Central memory CD4-positive, alpha-beta T cell (primary cell): Measurements from ENCODE around the gene AIG1.
"Not testable (repeated sequence)": the region's sequence is repeated elsewhere in the genome, so short reads cannot be mapped to it uniquely, and the experiment has no call there.

Experiments
- DNase-seq: peaks from one replicate; pipeline ENCODE4 v3.0.0; 2022
- total RNA-seq, 3 experiments: gene quantifications; one replicate each; lab custom pipeline; 2026; lab: John Stamatoyannopoulos, UW

The AIG1 gene, protein sequence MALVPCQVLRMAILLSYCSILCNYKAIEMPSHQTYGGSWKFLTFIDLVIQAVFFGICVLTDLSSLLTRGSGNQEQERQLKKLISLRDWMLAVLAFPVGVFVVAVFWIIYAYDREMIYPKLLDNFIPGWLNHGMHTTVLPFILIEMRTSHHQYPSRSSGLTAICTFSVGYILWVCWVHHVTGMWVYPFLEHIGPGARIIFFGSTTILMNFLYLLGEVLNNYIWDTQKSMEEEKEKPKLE
- 3.8 to 8.1 (median 5.3) reads per million in 3 experiments for total RNA-seq

DNA sequence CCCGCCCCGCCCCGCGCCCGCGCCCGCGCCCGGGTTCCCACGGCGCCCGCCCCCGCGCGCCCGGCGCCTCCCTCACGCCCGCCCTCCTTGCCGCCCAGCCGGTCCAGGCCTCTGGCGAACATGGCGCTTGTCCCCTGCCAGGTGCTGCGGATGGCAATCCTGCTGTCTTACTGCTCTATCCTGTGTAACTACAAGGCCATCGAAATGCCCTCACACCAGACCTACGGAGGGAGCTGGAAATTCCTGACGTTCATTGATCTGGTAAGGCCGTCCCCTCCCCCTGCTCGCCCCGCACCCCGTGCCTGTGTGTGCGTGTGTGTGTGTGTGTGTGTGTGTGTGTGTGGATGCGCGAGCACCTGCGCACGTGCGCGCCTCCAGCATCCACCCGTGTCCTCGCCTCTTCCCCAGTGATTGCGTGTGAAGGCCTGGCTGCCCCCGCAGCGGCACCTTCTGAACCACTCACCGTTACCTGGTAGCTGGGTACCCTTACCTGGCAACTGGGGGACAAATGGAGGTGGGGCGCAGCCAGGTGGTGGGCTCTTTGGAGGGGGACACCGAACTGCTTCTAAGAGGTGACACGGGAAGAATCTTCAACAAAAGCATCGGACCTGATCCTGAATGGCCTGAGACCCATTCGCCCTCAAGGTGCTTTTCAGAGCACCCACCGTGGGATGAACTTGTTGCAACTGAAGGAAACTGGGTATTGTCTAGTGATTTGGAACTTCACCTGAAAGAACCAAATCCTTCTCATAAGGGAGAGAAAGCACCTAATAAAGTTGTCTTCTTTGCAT lies at the start of gene AIG1:
Gene AIG1 (plus strand): TSS at position 84 of the 791 bp plus-strand sequence. CDS start 37 bp downstream, at position 121.
- DNase-seq: peak; percentile 64

DNA sequence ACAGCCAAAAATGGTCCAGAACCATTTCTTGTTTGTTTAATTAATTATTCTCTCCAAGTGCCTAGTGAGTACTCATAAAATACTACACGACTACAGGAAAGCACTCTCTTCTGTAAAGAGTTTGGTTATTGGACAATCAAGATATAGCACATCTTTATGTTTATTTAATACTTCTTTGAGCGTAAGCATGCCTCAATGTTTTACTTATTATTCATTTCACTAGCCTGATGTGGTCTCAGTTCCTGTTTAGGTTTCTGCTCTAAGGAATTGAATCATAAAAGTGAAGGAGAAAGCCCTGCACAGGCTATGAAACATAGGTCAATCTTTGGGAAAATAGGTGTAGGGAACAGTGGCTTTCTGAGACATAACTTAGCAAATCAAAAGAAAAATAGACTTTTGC lies 45.9 kb upstream of the AIG1 start:
- DNase-seq: no peak

DNA sequence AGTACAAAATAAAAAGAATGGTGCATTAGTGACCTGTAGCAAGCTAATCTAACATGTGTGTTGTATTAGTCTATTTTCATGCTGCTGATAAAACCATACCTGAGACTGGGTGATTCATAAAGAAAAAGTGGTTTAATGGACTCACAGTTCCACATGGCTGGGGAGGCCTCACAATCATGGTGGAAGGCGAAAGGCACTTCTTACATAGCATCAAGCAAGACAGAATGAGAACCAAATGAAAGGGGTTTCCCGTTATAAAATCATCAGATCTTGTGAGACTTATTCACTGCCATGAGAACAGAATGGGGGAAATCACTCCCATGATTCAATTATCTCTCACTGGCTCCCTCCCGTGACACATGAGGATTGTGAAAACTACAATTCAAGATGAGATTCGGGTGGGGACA lies 45.4 kb upstream of the AIG1 start:
- no peak for DNase-seq

DNA sequence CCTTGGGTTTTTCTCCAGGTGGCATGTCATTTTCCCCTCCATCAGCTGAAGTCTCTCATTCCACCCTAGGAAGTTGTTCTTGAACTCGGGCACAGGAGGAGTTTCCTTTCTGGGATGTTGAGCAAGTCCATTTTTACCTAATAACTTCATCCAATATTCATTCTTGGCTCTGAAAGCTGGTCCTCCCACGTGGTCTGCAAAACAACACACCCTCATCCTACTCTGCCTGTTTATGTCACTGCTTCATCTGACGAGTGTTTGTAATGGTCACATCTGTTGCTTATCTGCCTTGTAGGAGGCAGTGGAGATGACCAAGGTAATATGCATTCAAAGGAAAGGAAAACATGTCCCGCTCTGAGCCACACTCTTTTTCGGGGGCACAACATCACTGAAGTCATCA lies 41.7 kb upstream of the AIG1 start:
- DNase-seq: no peak

DNA sequence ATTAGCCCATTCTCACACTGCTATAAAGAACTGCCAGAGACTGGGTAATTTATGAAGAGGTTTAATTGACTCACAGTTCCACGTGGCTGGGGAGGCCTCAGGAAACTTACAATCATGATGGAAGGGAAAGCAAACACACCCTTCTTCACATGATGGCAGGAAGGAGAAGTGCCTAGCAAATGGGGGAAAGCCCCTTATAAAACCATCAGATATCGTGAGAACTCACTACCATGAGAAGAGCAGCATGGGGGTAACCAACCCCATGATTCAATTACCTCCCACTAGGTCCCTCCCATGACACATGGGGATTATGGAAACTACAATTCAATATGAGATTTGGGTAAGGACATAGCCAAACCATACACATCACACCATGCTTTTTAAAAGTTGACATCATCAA lies 39.8 kb upstream of the AIG1 start:
- DNase-seq: not testable (repeated sequence)

DNA sequence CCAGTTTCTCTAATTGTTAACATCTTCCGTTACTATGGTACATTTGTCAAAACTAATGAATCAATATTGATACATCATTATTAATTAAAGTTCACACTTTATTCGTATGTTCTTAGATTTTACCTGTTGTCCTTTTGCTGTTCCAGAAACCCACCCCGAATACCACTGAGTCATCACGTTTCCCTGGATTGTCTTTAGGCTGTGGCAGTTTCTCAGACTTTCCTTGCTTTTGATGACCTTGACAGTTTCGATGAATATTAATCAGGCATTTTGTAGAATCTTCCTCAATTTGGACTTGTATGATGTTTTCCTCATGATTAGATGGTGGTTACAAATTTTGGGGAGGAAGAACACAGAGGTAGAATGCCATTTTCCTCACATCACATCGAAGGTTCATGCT lies 39.1 kb upstream of the AIG1 start:
- no peak for DNase-seq

DNA sequence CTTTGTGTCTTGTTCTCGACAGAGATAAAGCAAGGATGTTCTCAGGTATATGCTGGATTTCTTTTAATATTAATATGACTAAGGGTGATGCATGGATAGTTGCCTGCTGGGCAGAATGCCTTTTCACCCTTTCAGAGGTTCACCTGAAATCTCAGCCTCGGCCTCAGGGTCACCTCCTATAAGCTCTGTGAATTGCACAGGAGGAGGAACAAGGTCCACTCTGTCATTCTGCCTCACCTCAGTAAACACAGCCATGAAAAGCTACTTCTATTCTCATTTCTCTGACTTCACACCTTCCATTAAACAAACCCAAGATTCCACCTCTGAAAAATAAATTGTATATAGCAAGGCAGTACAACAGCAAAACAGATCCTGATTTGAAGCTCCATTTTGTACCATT lies 38.1 kb upstream of the AIG1 start:
- no peak for DNase-seq

DNA sequence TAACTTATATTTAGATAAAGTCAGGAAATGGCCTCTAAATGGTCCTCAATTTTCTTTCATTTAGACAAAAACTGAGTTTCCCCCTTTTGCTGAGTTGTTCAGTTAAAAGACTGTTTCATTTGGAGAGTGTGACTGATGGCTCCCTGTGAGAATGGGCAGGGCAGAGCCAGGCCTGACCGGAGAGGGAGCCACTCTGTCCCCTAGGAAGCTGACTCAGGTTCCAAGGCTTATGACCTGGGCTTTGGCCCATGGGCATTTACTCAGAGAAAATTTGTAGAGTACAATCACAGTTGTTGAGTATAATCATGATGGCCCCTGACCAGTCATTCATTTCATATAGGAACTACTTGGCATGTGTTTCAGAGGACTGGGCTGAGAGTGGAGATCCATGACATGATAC lies 37.0 kb upstream of the AIG1 start:
- DNase-seq: no peak

DNA sequence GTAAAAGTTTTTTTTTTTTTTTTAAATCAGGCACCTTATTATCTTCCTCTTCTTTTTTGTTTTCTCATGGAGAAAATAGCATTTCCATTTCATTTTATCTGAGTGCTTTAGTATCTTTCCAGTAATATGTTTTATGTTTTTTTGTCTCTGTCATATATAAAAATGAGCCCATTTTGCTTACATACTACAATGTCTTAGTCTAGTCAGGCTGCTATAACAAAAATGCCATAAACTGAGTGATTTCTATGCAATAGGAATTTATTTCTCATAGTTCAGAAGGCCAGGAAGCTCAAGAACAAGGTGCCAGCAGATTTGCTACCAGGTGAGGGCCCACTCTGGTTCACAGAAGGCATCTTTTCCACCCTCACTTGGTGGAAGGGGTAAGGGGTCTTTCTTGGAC lies 35.7 kb upstream of the AIG1 start:
- no peak for DNase-seq

DNA sequence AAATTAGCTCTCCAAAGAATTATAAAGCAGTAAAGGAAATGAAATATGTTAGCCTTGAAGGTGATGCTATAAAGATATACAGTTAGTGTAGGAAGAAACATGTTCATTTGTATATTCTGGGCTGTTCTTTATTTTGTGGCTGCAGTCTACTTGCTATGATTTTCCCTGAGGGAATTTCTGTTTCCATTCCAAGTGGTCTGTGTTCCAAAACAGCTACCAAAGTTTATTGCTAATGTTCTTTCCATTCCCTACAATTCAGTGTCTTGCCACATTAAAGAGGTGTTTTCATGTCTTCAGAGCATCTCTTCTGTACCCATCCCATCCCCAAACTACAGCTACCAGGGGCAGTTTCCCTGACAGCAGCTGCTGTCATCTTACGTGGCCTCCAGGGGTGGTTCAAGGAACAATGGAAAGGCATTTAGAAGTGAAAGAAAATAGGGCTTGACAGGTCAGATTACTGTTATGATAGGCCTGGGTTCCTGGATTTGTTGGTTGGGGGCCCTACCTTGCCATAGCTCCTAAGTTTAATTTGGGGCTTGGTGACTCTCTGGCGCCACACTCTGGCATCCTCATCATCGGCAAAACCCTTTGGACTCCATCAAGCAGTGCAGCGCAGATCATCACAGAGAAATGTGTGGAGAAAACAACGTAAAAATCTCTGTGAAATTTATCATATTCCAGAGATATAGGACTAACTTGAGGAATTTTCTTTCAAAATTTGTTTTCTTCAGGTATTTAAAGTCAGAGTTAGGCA lies 33.8 kb upstream of the AIG1 start:
- peak; percentile 23 for DNase-seq

DNA sequence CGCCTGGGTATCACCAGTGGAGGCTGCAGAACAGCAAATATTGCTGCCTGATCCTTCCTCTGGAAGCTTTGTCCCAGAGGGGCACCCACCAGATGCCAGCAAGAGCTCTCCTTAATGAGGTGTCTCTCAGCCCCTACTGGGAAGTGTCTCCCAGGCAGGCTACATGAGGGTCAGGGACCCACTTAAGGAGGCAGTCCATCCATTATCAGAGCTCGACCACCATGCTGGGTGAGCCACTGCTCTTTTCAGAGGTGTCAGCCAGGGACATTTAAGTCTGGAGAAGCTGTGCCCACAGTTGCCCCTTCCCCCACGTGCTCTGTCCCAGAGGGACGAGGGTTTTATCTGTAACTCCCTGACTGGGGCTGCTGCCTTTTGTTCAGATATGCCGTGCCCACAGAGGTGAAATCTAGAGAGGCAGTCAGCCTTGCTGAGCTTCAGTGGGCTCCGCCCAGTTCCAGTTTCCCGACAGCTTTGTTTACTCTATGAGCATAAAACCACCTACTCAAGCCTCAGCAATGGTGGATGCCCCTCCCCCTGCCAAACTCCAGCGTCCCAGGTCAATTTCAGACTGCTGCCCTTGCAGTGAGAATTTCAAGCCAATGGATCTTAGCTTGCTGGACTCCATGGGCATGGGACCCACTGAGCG lies 25.9 kb upstream of the AIG1 start:
- no peak for DNase-seq

DNA sequence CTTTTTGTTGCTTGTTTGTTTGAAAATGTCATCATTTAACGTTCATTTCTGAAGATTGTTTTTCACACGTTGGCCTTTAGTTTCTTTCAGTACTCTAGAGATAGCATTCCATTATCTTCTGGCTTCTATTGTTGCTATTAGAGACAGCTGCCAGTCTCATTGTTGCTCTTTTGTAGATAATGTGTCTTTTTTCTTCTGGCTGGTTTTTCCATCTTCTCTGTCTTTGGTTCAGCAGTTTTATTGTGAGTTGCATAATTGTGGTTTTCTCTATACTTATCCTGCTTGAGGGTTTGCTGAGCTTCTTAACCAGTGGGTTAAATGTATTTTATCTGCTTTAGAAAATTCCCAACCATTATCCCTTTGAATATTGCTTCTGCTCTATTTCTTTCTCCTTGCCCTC lies 23.2 kb upstream of the AIG1 start:
- no peak for DNase-seq

DNA sequence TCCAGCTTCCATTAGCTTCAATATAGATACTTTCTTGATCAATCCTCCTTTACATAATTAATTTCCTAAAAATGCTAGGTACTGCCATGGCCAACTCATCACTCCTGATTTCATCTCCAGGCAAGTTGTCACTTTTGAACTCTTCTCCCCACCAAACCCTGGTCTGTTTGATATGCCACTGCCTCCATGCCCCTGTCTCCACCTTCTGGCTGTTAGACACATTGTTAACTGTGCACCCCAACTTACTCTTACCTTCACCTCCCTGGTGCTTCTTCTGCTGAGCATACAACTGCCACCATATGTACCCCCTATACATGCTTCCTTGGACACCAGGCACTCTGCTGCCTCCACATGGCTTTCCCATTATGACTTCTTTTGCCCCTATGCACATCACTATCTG lies 21.9 kb upstream of the AIG1 start:
- DNase-seq: no peak

DNA sequence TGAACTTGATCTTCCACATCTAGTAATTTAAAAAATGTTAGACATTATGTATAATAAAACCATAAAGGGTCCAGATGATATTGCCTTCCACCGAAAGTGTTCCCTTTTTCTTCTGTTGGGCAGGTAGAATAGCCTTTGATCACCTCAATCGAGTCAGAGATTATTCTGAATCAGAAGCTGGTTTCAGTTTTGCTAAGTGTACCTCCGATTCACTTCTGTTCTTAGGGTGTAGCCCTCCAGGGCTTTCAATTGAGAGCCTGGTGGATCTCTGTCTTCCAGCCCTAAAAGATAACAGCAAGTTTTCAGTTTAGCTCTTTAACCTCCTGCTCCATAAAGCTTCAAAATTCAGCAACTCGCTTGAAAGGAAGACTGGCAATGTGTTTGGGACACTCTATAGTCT lies 21.1 kb upstream of the AIG1 start:
- no peak for DNase-seq

DNA sequence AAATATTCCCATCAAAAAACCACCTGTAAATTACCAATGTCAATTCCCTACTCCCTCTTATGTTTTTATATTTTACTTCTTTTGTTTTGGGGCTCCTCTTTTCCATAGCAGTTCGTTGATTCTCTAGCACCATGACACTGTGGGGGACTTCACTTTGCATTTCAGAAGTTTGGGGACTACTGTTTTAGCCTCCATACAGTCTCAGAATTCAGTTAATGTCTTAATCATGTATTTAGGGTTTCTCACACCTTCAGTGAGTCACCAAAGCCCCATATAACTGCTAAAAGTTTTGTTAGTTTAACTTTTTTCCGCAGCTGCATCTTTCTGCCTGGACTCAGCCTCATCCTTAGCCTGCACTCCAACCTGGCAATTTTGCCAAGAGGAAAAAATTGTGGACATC lies 20.7 kb upstream of the AIG1 start:
- DNase-seq: no peak

DNA sequence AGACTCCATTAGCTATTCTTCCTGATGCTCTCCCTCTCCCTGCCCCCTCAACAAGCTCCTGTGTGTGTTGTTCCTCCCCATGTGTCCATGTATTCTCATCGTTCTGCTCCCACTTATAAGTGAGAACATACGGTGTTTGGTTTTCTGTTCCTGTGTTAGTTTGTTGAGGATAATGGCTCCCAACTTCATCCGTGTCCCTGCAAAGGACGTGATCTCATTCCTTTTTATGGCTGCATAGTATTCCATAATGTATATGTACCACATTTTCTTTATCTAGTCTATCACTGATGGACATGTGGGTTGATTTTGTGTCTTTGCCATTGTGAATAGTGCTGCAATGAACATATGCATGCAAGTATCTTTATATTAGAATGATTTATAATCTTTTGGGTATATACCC lies 16.3 kb upstream of the AIG1 start:
- not testable (repeated sequence) for DNase-seq

DNA sequence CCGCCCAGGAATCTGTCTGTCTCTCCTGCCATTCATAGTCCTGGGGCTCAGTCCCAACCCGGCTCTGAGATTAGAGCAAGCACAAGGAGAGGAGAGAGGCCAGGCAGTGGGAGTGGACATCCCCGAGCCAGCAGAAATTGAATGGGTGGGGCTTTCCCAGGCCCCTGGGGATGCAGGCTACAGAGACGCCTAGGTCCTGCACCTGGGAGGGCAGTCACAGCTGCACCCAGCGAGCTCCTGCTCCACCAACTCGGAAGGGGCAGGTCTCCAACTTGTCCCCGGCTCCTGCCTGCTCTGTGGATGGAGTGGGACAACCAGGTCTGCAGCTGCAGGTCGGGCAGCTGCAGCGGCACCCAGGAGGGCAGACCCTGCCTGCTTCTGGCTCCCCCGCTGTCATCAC lies 11.1 kb upstream of the AIG1 start:
- no peak for DNase-seq

DNA sequence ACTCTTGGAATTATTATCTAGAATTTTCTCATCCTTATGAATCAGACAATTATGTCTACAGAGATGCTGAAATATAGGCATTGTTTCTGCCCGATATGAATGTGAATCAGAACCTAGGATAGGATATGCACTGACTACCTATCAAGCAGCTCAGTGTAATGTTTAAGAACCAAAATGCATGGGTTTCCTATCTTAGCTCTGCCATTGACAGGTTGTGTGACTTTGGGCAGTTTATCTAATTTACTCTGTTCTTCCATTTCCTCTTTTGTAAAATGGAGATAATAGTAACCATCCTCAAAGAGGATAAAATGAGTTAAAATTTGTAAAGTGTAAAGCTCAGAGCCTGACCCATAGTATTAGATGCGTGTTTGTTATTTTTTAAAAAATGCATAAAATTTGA lies 10.2 kb upstream of the AIG1 start:
- DNase-seq: no peak

DNA sequence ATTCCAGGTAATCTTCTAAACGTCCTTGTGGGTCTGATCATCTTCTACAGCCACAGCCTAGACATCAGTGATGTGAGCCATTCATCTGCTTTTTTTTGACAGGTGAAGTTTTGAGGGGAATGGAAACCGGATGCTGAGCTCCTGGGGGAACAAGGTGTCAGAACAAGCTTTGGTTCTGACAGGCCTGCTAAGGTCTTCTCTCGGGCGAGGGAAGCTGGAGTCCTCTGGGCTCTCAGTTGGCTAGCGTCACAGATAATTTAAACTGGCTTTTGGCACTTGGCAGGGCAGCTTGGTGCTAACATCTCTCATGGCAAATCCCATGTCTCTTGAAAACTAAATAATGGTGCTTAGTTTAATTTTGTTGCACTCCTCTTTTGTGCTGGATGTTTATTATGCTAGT lies 8.4 kb upstream of the AIG1 start:
- DNase-seq: no peak

DNA sequence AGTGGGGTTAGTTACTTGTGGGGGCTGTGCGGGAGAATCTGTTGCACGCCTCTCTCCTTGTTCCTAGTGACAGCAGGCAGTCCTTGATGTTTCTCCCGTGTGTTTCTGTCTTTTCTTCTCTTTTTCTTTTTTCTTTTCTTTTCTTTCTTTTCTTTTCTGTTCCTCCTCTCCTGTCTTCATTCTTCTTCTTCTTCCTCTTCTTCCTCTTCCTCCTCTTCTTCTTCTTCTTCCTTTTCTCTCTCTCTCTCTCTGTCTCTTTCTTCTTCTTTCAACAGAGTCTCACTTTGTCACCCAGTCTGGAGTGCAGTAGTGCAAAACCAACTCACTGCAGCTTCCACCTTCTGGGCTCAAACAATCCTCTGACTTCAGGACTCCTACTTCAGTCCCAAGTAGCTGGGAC lies 6.8 kb upstream of the AIG1 start:
- DNase-seq: no peak

DNA sequence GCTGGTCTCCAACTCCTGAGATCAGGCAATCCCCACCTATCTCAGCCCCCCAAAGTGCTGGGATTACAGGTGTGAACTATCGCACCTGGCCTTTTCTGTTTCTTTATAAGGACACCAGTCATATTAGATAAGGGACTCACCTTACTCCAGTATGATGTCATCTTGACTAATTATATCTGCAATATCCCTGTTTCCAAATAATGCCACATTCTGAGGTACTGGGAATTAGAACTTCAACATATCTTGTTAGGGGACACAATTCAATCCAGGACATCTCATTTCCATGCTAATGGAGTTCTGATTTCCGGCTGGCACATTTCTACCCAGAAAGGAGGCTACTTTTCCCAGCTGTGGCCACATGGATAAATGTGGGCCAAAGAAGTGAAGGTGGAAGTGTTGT lies 6.4 kb upstream of the AIG1 start:
- no peak for DNase-seq

DNA sequence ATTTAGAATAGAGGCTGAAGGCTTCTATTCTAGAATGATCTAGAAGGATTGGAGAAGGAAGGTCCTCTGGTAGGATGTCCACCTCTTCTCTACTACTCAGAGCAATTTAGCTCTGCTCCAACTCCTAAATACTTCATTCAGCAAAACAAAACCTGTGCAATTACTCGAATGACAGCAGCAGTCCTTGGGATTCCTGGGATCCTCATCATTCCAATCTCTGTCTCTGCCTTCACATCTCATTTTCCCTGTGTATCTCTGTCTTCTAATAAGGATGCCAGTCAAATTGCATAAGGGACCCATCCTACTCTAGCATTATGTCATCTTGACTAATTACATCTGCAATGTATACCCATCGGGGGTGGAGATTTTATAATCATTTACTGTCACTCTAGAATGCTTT lies 5.5 kb upstream of the AIG1 start:
- no peak for DNase-seq

DNA sequence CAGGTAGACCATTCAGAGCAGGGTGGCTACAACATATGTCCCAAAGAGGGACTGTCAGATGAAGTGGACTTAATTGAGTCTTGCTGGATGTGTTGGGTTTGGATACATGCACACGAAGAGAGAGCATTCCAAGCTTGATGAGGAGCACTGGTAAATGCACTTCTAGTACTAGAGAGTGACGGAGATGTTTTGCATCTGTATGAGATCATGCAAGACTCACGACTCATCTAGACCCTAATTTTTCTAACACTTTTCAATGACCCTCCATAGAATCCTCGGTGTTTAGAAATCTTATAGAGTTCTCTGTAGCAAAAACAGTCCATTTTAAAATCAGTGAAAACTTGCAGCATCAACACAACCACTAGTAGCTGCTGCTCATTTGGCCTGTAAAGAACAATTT lies 4.8 kb upstream of the AIG1 start:
- no peak for DNase-seq
